GM21390 (cell line): ENCODE data around the gene RBM33.
A peak's percentile ranks its signal among the peaks of the same experiment; 100 is the strongest.

Experiments
- ATAC-seq: cut with Tn5 transposase; IDR thresholded peaks from one replicate; pipeline ENCODE4 v1.9.1; 2021; ENCODE audit not compliant: unreplicated experiment

Gene RBM33

DNA sequence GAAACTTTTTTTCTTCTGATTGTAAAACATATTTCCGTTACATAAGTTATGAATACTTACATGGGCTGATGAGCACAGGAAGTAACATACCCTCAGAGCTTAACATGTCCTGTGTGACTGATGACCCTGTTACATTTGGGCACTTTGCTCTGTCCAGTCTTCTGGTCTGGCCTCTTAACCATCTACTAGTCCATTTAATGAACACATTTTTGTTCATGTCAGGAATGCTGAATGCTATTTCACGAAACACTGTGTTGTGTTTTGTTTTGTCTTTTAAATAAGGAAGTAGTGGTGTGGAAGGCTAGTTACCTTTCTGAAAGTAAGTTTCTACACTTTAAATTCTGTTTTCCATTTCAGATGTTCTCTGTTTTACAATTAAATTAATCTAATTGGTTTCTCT is 77.7 kb downstream of the RBM33 start:
- peak; percentile 51 for ATAC-seq

DNA sequence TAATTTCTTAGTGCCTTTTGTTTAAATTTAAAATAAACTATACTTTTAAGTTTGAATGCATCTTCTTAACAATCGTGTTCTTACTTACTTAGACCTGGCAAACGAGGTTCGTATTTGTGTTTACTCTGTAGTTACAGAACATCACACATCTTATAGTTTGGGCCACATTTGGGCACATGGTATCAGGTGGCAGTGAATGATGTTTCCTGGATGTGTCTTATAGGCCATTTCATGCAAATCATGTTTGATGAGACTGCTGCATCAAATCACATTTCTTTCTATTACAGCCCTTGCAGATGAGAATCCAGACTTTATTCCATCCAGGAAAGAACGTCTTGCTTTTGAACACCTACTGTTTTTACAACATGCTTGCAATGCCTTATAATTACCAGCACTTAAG is 78.5 kb downstream of the RBM33 start:
- no peak for ATAC-seq

DNA sequence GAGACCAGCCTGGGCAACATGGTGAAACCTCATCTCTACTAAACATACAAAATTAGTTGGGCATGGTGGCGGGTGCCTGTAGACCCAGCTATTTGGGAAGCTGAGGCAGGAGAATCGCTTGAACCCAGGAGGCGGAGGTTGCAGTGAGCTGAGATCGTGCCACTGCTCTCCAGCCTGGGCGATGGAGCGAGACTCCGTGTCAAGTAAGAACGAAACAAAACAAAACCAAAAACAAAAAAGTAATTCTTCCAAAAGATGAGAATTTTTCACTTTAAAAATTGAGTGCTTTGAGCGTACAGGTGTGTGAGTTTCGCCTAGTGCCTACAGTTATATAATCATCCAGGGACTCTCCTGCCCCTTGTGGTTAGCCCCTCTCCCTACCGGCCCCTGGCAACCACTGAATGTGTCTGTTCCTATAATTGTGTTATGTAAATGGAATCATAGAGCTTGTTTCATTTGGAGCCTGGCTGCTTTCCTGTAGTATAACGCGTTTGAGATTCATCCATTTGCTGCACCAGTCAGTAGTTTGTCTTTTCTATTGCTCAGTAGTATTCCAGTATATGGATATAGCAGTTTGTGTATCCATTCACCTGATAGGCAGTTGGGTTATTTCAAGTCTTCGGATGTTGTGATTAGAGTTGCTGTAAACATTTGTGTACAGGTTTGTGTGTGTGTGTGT is 80.0 kb downstream of the RBM33 start:
- peak; percentile 49 for ATAC-seq

DNA sequence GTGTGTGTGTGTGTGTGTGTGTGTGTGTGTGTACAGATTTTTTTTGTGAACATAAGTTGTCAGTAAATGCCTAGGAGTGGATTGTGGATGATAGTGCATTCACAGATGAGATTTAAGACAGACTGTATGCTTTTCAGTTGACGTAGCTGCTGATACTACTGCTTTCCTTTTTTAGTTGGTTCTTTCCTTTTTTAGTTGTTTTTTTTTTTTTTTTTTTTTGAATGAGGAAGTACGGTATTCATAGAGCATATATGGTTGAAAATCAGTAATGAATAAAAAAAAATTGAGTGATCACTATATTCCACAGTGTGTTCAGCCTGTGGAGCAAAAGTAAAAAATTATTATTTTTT is 80.5 kb downstream of the RBM33 start:
- no peak for ATAC-seq

DNA sequence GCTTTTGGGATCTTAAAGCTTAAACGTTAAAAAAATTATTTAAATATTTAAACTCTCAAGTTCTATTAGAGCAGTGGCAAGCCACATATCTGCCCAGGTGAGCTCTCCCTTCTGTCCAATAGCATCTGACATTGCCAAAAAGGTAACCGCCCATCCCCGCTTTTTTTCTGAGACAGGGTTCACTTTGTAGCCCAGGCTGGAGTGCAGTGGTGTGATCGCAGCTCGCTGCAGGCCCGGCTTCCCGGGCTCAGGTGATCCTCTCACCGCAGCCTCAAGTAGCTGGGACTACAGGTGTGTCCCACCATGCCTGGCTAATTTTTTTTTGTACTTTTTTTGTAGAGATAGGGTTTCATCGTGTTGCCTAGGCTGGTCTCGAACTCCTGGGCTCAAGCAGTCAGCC is 83.2 kb downstream of the RBM33 start:
- no peak for ATAC-seq

DNA sequence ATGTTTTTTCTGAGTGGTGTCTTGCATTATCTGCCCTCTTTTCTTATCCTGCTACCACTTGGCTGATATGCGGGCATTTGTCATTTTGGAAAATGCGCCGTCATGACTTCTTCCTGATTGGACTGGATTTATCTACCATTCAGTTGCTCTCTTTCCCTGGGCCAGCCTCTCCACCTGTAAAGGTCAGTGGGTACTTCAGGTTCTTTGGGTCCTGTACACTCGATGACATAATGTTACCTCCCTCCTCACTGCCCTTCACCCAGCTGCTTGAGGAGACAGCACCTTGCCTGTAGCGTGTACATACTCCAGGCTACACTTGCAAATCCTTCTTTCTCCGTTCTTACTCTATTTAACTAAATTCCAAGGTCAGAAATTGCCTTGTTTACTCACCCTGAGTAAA is 83.7 kb downstream of the RBM33 start:
- no peak for ATAC-seq

DNA sequence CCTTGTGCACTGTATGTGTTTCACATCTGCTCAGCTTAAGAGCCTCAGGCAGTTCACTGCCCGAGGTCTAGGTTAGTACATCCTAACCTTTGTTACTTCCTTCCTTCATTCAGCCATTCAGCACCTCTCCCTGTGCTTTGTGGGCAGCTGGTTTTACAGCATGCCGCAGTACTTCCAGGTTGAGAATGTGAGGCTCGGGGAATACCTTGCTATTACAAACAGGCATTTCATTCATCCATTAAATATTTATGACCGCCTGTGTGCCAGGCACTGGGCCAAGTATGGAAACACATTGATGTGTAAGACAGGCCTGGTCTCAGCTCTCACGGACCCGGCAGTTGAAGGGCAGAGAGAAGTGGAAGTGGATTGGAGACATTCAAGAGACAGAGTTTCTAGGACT is 85.4 kb downstream of the RBM33 start:
- no peak for ATAC-seq

DNA sequence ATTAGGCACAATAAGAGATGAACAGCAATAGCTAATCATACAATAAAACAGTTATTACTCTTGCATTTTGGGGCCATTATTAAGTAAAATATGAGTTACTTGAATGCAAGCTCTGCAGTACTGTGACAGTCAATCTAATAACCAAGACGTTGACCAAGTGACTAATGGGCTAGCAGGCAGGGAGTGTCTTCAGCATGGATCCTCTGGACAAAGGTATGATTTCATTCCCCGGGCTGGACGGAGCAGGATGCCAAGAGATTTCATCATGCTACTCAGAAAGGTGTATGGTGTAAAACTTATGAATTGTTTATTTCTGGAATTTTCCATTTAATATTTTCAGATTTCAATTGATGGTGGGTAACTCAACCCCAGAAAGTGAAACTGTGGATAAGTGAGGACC is 86.9 kb downstream of the RBM33 start:
- ATAC-seq: no peak

GRCh38 chr7:155731871-155732270 is 87.4 kb downstream of the RBM33 start:
- ATAC-seq: no peak

DNA sequence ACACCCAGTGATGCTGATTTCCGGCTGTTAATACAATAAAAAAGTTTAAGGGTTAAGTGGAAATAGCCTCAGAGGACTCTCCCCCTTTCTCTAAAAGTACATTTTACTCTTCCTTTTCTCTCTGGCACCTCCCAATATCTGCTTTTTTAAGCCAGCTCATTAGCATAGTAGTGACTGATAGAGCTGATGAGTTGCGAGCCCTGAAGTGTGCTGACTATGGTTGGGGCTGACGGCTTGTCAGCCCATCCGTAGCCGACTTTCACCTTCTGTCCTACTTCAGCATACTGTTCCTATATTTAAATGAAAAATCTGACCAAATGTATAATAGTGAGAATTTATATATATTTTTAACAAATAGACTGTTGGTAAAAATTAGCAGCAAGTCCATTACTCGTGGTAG is 87.8 kb downstream of the RBM33 start:
- no peak for ATAC-seq

- no peak for ATAC-seq
Measured at GRCh38 chr7:155733582-155734444, 89.4 kb downstream of the RBM33 start.

GRCh38 chr7:155734445-155734809 is 90.0 kb downstream of the RBM33 start:
- ATAC-seq: no peak

DNA sequence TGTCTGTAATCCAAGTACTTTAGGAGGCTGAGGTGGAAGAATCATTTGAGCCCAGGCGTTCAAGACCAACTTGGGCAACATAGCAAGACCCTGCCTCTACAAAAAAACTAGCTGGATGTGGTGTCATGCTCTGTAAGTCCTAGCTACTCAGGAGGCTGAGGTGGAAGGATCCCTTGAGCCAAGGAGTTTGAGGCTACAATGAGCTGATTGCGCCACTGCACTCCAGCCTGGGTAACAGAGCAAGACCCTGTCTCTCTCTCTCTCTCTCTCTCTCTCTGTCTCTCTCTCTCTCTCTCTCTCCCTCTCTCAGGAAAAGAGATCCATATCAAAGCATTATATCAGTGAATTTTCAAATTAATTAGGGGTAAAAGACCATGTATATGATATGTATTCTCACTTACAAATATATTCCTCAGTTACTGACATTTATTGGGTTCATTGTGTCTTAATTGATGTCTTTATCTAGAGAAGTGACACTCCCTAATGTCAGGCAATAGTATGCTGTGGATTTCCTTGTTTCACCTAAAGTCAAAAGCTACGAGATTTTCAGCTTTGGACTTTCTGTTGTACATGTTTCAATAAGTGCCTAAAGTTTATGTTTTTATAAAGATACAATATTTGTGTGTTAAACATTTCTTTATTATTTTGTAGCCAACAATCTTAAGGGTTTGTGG is 91.1 kb downstream of the RBM33 start:
- ATAC-seq: no peak

DNA sequence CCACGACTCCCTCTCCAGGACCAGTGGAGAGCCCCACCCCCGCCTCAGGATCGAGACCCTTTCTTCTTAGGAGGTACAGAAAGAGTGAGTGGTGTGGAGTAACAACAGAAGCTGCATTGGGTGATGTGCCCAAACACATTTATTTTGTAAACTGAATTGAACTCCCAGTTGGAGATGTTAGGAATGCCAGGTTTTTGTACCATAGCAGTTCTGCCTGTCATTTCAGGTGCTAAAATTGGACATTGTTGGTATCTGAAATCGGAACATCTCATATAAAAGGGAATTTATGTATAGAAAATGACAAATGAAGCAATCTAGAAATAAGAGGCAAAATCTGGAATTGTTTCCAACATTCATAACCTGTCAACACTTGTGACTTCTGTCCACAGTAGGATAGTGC is 93.1 kb downstream of the RBM33 start:
- ATAC-seq: no peak

DNA sequence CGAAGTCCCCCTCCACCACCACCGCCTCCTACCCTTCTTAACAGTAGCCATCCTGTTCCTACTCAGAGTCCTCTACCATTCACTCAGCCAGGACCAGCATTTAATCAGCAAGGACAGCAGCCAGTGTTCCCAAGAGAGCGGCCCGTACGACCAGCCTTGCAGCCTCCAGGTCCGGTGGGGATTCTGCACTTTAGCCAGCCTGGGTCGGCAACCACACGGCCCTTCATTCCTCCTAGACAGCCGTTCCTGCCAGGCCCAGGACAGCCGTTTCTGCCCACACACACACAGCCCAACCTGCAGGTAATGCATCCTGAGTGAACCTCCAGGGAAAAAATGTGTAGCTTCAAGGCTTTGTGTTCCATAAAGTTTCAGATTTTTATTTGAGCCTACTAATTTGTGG is 93.6 kb downstream of the RBM33 start:
- no peak for ATAC-seq

GRCh38 chr7:155738652-155739537 is 94.4 kb downstream of the RBM33 start:
- ATAC-seq: no peak

- ATAC-seq: no peak
Measured at GRCh38 chr7:155739538-155740143, 95.2 kb downstream of the RBM33 start.

DNA sequence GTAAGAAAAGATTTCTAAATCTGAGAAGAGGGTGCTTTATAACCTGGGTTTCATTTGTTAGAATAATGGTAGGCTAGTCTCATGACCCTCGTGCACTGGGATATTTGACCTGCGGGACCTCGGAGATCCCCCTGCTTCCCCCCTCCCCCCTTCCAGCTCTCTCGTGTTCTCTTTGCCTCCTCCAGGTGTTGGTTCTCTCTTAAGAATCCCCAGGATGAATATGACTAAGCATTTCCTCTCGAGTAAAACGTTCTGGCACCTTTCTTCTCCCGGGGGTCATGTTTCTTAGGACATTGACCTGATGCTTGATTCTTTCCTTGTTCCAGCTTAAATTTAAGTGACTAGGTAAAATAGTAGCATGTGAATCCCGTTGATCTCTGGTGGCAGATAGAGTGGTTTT is 96.6 kb downstream of the RBM33 start:
- ATAC-seq: peak; percentile 40

DNA sequence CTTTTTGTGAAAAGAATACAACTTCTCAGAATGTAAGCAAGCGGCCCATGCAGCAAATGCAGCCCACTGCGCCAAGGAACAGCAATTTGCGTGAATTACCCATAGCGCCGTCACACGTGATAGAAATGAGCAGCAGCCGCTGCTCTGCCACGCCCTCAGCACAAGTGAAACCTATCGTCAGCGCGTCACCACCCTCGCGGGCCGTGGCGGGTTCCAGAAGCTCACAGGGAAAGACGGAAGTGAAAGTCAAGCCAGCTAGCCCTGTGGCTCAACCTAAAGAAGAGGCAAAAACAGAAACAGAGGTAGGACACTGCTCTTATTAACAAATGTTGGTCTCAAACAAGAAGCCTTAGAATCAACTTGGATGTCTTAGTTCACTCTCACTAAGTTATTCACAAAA is 97.3 kb downstream of the RBM33 start:
- ATAC-seq: no peak

- no peak for ATAC-seq
Measured at GRCh38 chr7:155743177-155743576, 98.7 kb downstream of the RBM33 start.
